Activated naive CD4-positive, alpha-beta T cell treated with anti-CD3 and anti-CD28 coated beads, Interleukin-2, amount 50 U/mL, for 24 hours (primary cell): ENCODE results near the gene RPH3AL.
A peak's percentile ranks its signal among the peaks of the same experiment; 100 is the strongest.

Source experiments
- H3K27ac Mint-ChIP-seq: one replicate; pipeline ENCODE4 v1.8.0; 2021; ENCODE audit warnings: mild to moderate bottlenecking, mixed read lengths
- H3K27me3 Mint-ChIP-seq: one replicate; pipeline ENCODE4 v1.8.0; 2021; ENCODE audit warnings: mixed read lengths
- H3K36me3 Mint-ChIP-seq: one replicate; pipeline ENCODE4 v1.8.0; 2021; ENCODE audit warnings: mixed read lengths
- H3K4me1 Mint-ChIP-seq: one replicate; pipeline ENCODE4 v1.8.0; 2021; ENCODE audit warnings: mixed read lengths
- H3K4me3 Mint-ChIP-seq: one replicate; pipeline ENCODE4 v1.8.0; 2021; ENCODE audit warnings: mild to moderate bottlenecking, mixed read lengths
- H3K9me3 Mint-ChIP-seq: one replicate; pipeline ENCODE4 v1.8.0; 2021; ENCODE audit warnings: mixed read lengths

The RPH3AL gene, protein sequence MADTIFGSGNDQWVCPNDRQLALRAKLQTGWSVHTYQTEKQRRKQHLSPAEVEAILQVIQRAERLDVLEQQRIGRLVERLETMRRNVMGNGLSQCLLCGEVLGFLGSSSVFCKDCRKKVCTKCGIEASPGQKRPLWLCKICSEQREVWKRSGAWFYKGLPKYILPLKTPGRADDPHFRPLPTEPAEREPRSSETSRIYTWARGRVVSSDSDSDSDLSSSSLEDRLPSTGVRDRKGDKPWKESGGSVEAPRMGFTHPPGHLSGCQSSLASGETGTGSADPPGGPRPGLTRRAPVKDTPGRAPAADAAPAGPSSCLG

DNA sequence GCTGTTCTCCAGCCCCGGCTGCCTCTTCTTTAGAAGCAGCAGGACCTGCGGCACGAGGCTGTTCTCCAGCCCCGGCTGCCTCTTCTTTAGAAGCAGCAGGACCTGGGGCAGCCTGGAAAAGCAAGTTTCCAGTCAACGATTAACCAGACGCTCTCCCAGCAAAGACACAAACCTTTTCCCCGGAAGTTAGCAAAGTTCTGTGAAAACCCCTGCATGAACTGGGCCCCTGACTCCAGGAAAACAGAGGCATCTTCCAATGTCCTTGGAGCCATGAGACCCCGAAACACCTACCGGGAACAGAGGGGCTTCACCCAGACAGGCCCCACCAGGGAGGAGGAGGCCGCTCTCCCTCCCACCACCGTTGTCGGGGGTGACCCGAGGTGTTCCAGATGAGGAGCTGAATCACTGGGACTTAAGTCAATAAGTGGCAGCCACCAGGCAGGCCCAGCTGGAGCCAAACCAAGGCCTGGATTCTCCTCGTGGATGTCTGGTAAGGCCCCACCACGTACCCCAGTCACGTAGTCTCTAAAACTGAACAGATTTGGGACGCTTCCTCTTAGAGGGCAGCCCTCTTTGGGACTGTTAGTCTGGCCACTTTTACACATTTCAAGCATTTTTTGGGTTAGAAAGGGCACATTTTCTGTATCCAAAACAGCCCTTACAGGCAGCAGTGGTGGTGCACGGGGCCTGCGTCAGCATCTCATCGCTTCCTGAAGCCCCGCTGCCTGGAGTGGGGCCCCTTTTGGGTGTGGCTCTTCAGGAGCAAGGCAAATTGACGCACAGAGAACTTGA is at the start of gene RPH3AL:
Gene RPH3AL (minus strand): TSS at position 387 of the 792 bp plus-strand sequence. CDS start 25,264 bp downstream, outside the sequence.
- no peaks in the 10 kb centered on the region for H3K9me3 Mint-ChIP-seq
- no peak within 1 kb of the TSS for H3K4me3 Mint-ChIP-seq
- H3K27ac Mint-ChIP-seq: no peak within 1 kb of the TSS
- H3K4me1 Mint-ChIP-seq: no peaks in the 10 kb centered on the region
- H3K27me3 Mint-ChIP-seq: no peaks in the 10 kb centered on the region
- H3K36me3 Mint-ChIP-seq: no peaks in the 10 kb centered on the region

DNA sequence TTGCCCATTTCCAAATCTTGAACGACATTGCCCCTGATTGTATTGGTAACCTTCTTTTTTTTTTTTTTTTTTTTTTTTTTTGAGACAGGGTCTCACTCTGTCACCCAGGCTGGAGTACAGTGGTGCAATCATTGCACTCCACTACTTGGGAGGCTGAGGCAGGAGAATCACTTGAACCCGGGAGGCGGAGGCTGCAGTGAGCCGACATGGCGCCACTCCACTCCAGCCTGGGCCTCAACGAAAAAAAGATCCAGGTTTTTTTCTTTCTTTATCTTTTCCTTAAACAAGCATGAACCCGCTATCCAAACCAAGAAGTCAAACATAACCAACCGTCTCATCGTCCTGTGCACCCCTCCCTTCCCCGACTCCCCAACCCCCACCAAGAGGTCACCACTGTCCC is 47.6 kb upstream of the RPH3AL start:
- no peak overlapping the region for H3K4me3 Mint-ChIP-seq
- H3K36me3 Mint-ChIP-seq: peaks cover 5% of the 10 kb centered on the region
- H3K27ac Mint-ChIP-seq: no peak overlapping the region
- H3K4me1 Mint-ChIP-seq: peaks cover 16% of the 10 kb centered on the region
- no peaks in the 10 kb centered on the region for H3K27me3 Mint-ChIP-seq
- no peaks in the 10 kb centered on the region for H3K9me3 Mint-ChIP-seq

DNA sequence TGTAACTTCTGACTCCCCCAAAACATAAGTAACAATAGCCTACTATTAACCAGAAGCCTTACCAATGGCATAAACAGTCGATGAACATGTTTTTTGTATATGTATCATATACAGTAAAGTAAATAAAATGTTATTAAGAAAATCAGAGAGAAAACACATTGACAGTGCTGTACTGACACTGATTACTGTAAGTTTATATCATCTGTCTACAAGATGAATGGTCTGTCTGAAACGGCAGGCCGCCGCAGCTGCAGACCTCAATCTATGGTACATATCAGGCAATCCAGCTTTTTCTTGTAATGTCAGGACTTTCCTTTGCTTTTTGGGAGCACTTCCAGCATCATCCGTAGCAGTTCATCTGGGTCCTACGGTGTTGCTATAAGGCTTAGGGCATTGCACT is 44.2 kb upstream of the RPH3AL start:
- no peaks in the 10 kb centered on the region for H3K27me3 Mint-ChIP-seq
- H3K4me1 Mint-ChIP-seq: peaks cover 9% of the 10 kb centered on the region
- no peaks in the 10 kb centered on the region for H3K9me3 Mint-ChIP-seq
- H3K36me3 Mint-ChIP-seq: peaks cover 2% of the 10 kb centered on the region
- no peak overlapping the region for H3K27ac Mint-ChIP-seq
- no peak overlapping the region for H3K4me3 Mint-ChIP-seq

DNA sequence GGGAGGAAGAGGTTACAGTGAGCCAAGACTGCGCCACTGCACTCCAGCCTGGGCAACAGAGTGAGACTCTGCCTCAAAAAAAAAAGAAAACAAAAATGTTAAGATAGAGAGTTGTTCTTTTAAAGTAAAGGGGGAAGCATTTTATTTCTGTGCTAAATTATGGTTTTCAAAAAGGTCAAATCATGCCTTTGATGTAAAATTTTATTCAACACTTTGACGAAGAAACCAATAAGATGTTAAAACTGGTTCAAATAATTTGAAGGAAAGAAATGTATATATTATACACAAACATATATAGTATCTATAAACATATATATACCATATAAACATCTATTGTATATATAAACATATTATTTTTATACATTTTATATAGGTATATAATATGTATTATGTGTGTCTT is 43.4 kb upstream of the RPH3AL start:
- H3K9me3 Mint-ChIP-seq: no peaks in the 10 kb centered on the region
- H3K4me3 Mint-ChIP-seq: no peak overlapping the region
- peaks cover 2% of the 10 kb centered on the region for H3K36me3 Mint-ChIP-seq
- no peaks in the 10 kb centered on the region for H3K27me3 Mint-ChIP-seq
- H3K27ac Mint-ChIP-seq: no peak overlapping the region
- peaks cover 9% of the 10 kb centered on the region for H3K4me1 Mint-ChIP-seq

DNA sequence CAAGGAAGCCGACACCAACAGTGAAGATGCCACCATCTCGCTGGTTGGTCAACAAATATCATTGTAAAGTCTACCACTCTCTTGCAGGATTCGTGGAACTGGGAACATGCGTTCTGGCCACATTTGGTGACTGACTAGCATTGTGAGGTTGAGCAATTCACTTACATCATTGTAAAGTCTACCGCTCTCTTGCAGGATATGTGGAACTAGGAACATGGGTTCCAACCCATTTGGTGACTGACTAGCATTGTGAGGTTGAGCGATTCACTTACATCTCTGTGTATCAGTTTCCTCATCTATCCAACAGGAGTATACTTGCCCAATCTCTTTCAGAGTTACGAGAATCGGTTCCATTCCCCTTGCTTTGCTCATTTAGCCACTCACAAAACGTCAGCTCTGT is 42.6 kb upstream of the RPH3AL start:
- Mint-ChIP-seq H3K4me1 (peaks cover 9% of the 10 kb centered on the region), H3K36me3 (peaks cover 2% of the 10 kb centered on the region), H3K27ac (no peak overlapping the region), H3K27me3 (no peaks in the 10 kb centered on the region), H3K4me3 (no peak overlapping the region), H3K9me3 (no peaks in the 10 kb centered on the region)

DNA sequence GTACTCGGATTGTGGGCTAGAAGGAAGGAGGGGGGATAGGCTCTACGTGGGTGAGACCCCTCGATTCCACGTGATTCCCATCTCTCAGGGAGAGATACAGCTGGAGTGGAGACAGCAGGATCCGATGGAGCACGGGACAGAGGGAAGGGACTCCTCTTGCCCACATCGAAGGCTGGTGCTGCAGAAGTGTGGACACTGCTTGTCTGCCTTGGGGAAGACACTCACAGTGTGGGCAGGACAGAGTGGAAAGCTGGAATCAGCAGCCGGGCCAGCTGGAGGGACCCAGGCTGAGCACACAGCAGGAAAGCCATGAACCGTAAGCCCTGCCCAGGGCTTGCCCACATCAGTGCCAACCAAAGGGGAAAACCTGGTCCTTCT is 42.1 kb upstream of the RPH3AL start:
- Mint-ChIP-seq H3K4me1 (peaks cover 9% of the 10 kb centered on the region), H3K9me3 (no peaks in the 10 kb centered on the region), H3K27me3 (no peaks in the 10 kb centered on the region), H3K27ac (peak overlapping the region; percentile 38), H3K4me3 (no peak overlapping the region), H3K36me3 (peaks cover 2% of the 10 kb centered on the region)

DNA sequence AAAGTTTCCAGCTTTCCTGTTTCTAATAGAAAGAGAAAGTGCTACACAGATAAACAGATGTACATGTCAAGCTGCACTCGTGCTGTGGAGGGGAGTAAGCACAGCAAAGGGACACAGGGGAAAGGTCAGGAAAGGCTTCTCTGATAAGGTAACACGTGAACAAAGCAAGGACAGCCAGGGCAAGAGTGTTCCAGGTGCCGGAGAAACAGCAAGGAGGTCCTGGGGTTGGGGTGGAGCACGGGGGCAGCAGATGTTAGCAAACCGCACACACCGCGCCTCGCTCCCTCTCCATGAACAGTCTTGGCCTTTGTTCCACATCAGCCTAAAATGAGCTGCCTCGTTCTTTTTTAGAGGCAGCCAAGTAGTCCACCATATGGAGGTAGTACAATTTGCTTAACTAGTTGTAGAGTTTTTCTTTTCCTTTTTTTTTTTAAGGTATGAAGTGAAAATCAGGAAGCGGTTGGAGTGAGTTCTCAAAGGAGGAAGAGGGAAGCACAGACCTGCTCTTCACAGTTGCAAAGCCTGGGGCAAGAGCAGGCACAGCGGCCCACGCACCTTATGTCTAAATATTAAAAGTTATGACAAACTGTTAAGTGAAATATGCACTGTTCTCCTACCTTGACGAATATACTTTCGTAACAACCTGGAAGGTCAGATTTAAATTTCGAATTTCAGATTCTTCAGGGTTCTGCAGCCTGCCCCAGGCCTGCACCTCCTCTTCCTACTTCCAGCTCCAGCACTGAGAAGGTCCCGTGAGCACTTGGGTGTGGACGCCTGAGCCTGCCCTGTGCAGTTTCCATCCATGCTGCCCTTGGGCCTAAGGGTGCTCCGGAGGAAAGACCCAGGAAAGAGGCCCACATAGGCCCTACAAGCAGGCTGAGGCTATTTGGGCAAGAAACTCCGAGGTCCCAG is 41.5 kb upstream of the RPH3AL start:
- Mint-ChIP-seq H3K9me3 (no peaks in the 10 kb centered on the region), H3K27me3 (no peaks in the 10 kb centered on the region), H3K4me3 (no peak overlapping the region), H3K36me3 (peaks cover 2% of the 10 kb centered on the region), H3K27ac (peak overlapping the region; percentile 38), H3K4me1 (peaks cover 9% of the 10 kb centered on the region)

DNA sequence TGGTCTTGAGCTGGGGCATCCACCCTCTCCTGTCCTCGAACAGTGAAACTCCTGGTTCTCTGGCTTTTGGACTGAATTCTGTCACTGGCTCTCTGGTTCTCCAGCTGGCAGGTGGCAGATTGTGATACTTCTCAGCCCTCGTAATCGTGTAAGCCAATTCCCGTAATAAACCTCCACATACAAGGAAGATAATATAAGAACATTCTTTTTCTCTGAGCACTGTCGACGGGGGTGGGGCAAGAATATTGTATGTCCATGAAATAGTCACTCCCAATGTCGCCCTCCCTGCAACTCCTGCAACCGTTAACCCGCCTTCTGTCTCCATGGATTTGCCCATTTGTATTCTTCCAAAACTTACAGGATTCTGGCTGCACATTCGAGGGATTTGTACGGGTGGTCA is 39.2 kb upstream of the RPH3AL start:
- Mint-ChIP-seq H3K4me1 (peaks cover 11% of the 10 kb centered on the region), H3K36me3 (peaks cover 2% of the 10 kb centered on the region), H3K27me3 (no peaks in the 10 kb centered on the region), H3K4me3 (no peak overlapping the region), H3K27ac (no peak overlapping the region), H3K9me3 (no peaks in the 10 kb centered on the region)

DNA sequence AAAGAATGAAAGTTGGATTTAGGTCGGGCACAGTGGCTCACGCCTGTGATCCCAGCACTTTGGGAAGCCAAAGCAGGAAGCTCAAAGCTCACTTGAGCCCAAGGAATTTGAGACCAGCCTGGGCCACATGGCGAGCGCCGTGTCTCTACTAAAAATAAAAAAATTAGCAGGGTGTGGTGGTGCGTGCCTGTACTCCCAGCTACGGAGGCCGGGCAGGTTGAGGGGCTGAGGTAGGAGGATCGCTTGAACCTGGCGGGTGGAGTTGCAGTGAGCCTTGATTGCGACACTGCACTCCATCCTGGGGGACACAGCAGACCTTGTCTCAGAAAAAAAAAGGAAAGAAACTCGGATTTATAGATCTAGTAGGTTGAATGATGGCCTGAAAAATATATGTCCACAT is 37.4 kb upstream of the RPH3AL start:
- Mint-ChIP-seq H3K4me1 (peaks cover 15% of the 10 kb centered on the region), H3K27ac (no peak overlapping the region), H3K36me3 (no peaks in the 10 kb centered on the region), H3K4me3 (no peak overlapping the region), H3K9me3 (no peaks in the 10 kb centered on the region), H3K27me3 (no peaks in the 10 kb centered on the region)

DNA sequence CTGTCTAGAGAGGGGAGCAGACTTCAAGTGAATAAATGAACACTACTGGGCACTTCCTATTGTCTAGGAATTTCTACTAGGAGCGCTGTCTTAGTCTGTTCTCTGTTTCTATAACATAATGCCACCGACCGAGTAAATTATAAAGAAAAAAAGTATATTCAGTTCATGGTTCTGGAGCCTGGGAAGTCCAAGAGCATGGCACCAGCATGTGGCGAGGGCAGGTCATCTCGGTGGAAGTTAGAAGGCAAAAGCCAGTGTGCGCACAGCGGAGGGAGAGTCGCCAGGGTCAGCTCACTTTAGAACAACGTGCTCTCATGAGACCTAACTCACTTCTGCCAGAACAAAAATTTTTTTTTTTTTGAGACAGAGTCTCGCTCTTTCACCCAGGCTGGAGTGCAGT is 35.5 kb upstream of the RPH3AL start:
- H3K9me3 Mint-ChIP-seq: no peaks in the 10 kb centered on the region
- H3K36me3 Mint-ChIP-seq: no peaks in the 10 kb centered on the region
- H3K27me3 Mint-ChIP-seq: peaks cover 1% of the 10 kb centered on the region
- no peak overlapping the region for H3K4me3 Mint-ChIP-seq
- H3K27ac Mint-ChIP-seq: no peak overlapping the region
- H3K4me1 Mint-ChIP-seq: peaks cover 12% of the 10 kb centered on the region

DNA sequence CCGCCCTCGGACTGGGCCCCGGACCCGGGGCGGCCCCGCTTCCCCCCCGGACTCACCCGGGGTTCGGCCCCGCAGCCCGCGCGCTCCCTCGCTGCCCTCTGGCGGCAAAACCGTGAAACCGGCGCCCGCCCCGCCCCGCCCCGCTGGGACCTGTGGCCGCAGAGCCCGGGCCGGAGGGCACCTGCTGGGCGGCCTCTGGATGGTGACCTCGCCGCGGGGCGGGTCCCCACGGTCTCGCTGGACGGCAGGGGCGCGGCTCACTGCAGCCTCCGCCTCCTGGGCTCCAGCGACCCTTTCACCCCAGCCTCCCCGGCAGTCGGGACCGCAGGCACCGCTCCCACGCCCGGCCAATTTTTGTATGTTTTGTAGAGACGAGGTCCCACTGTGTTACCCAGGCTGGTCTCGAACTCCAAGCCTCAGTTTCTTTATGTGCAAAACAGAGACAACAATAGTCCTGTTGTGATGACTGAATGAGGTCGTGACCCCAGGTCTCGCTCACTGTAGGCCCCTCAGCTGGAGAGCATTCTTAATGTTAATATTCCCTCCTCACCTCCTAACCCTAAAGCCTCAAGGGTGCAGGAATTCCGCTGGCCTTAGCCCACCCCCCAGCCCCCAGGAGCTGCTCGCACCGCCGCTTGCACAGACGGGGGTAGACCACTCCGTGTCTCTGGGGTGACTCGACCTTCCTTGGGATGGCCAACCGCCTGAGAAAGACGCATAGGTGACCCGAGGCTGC is 33.7 kb upstream of the RPH3AL start:
- Mint-ChIP-seq H3K4me3 (peak overlapping the region; percentile 86), H3K4me1 (peaks cover 17% of the 10 kb centered on the region)

DNA sequence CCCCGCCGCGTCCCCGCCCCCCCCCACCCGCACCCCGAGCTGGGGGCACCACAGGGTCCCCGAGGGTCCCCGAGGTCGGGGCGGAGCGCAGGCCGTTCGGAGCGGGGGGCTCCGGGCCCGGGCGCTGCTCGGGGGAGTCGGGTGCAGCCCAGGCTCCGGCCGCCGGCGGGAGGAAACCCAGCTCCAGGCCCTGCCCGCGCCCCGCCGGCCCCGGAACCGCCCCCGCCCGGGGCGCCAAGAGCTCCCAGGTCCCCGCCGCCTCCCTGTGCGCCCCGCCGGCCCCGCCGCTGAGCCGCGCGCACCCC is 33.2 kb upstream of the RPH3AL start:
- Mint-ChIP-seq H3K27ac (no peak overlapping the region), H3K4me3 (no peak overlapping the region), H3K9me3 (no peaks in the 10 kb centered on the region), H3K36me3 (no peaks in the 10 kb centered on the region), H3K4me1 (peaks cover 18% of the 10 kb centered on the region), H3K27me3 (peaks cover 1% of the 10 kb centered on the region)

More for the DNA sequence above, 33.7 kb upstream of the RPH3AL start:
- Mint-ChIP-seq H3K27me3 (peaks cover 1% of the 10 kb centered on the region), H3K27ac (peak overlapping the region; percentile 41), H3K9me3 (no peaks in the 10 kb centered on the region), H3K36me3 (no peaks in the 10 kb centered on the region)

DNA sequence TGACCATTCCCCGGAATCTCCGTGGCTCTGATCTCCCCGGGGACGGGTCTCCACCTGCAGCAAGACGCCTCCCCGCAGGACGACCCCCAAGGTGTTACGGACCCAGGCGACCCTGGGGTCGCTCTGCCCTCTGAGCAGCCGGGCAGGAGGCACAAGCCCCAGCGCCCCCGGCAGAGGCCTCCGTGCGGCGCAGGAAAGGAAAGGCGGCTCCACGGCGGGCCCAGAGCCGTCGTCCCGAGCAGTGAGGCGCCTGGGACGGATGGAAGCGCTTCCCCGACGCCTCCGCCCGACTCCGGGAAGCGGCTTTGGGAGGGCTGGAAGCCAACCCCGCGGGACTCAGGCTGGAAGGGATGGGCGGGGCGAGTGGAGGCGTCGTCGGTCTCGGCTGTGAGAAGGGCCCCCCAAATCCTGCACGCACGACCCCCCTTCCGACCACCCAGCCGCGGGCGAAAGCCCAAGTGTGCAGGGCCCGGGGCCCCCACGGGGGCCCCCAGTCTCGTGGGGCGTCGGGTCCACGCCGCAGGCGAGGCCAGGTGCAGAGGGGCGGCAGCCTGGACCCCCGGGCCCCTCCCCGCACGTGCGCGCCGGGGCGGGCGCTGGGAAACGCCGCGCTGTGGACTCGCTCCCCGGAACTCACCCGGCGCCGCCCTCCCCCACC is 32.7 kb upstream of the RPH3AL start:
- no peaks in the 10 kb centered on the region for H3K36me3 Mint-ChIP-seq
- no peak overlapping the region for H3K27ac Mint-ChIP-seq
- H3K4me3 Mint-ChIP-seq: peak overlapping the region; percentile 36
- H3K9me3 Mint-ChIP-seq: no peaks in the 10 kb centered on the region
- peaks cover 1% of the 10 kb centered on the region for H3K27me3 Mint-ChIP-seq
- H3K4me1 Mint-ChIP-seq: peaks cover 18% of the 10 kb centered on the region

DNA sequence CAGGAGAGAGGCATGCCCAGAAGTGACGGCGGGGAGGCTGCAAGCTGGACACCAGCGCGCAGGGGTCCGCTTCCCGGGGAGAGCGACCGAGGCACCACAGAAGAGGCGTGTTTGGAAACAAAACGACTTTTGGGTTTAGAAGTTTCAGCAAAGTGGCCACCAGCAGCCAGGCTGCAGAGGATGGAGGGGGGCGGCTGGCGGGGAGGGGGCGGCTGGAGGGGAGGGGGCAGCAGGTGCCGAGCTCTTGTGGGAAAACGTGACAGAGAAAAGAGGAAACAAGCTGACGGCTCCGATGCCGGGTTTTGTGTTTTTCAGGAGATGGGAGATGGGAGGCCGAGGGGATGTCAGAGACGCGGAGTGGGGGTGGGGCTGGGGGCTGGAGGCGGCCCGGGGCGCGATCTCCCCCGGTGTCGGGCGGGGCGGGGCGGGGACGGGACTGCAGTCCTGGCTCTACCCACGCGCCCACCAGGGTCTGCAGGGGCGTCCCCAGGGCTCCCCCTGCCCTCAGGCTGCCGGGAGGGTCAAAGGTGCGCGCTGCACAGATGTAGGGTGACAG is 32.1 kb upstream of the RPH3AL start:
- H3K27ac Mint-ChIP-seq: no peak overlapping the region

More for the DNA sequence above, 32.1 kb upstream of the RPH3AL start:
- peaks cover 1% of the 10 kb centered on the region for H3K27me3 Mint-ChIP-seq
- H3K36me3 Mint-ChIP-seq: no peaks in the 10 kb centered on the region
- peaks cover 18% of the 10 kb centered on the region for H3K4me1 Mint-ChIP-seq
- H3K4me3 Mint-ChIP-seq: peak overlapping the region; percentile 84
- no peaks in the 10 kb centered on the region for H3K9me3 Mint-ChIP-seq
